Mesodermal cell (in vitro differentiated cells): ENCODE data around the gene DRD4.

Source experiments
- H3K27ac ChIP-seq: 2 replicates; pipeline ENCODE4 v1.7.0; 2013; ENCODE audit warnings: mild to moderate bottlenecking, low read depth, low read length, moderate library complexity; ENCODE audit not compliant: severe bottlenecking
- H3K36me3 ChIP-seq: 2 replicates; pipeline ENCODE4 v1.7.1; 2013; ENCODE audit warnings: mild to moderate bottlenecking, low read length, moderate library complexity; ENCODE audit not compliant: control insufficient read depth, insufficient read depth
- H3K4me1 ChIP-seq: one replicate; pipeline ENCODE4 v1.7.1; 2013; ENCODE audit warnings: mild to moderate bottlenecking, low read length; ENCODE audit not compliant: insufficient read depth, control insufficient read depth, poor library complexity, severe bottlenecking
- H3K4me3 ChIP-seq: 2 replicates; pipeline ENCODE4 v1.7.0; 2013; ENCODE audit warnings: low read length, control low read depth, mild to moderate bottlenecking; ENCODE audit not compliant: insufficient read depth, poor library complexity, severe bottlenecking; ENCODE audit errors: extremely low read depth
- H3K9me3 ChIP-seq: 2 replicates; pipeline ENCODE4 v1.7.1; 2013; ENCODE audit warnings: mild to moderate bottlenecking, low read length, moderate library complexity; ENCODE audit not compliant: control insufficient read depth
- whole genome bisulfite sequencing, 2 experiments: methylation state at CpG; one replicate each; pipeline ENCODE4 v1.1.5; 2013; ENCODE audit warnings: missing lambda C conversion rate in 2 of 2; ENCODE audit not compliant: insufficient coverage in 2 of 2; 5-methylcytosine and 5-hydroxymethylcytosine counted together

The DRD4 gene

DNA sequence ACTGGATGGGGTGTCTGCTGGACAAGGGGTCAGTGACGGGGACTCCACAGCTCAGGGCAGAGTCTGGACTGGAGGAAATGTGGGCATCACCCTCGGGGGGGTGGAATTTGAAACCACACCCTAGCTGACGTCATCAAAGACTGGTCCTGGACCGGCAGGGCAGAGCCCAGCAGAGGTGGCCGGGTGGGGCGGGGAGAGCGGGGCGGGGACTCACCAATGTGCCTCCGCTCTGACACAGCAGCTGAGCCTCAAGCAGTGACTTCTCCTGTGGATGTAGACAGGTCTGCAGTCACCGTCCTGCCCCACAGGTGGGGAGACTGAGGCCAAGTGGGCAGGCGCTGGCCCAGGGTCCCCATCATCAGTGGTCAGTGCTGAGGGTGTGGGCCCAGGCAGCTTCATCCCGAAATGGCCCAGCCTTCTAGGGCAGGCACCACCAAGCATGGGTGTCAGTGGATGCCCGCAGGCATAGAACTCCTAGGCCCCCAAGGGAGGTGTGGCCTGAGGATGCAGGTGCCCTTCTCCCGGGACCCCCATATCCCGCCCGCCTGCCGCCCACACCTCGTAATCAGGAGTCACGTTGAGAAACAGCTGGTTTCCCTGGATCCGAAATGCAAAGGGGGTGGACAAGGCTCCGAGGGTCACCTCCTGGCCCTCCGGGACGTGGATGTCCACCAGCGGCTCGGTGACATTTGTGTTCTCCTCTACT, 12.9 kb upstream of the DRD4 start:
- WGBS, 2 experiments, result 90 to 92% methylated on average over 25 of the region's 25 CpGs
- Histone ChIP-seq H3K4me1 (peaks cover 8% of the 10 kb centered on the region), H3K9me3 (no peaks in the 10 kb centered on the region), H3K27ac (no peak overlapping the region), H3K4me3 (no peak overlapping the region), H3K36me3 (no peaks in the 10 kb centered on the region)

DNA sequence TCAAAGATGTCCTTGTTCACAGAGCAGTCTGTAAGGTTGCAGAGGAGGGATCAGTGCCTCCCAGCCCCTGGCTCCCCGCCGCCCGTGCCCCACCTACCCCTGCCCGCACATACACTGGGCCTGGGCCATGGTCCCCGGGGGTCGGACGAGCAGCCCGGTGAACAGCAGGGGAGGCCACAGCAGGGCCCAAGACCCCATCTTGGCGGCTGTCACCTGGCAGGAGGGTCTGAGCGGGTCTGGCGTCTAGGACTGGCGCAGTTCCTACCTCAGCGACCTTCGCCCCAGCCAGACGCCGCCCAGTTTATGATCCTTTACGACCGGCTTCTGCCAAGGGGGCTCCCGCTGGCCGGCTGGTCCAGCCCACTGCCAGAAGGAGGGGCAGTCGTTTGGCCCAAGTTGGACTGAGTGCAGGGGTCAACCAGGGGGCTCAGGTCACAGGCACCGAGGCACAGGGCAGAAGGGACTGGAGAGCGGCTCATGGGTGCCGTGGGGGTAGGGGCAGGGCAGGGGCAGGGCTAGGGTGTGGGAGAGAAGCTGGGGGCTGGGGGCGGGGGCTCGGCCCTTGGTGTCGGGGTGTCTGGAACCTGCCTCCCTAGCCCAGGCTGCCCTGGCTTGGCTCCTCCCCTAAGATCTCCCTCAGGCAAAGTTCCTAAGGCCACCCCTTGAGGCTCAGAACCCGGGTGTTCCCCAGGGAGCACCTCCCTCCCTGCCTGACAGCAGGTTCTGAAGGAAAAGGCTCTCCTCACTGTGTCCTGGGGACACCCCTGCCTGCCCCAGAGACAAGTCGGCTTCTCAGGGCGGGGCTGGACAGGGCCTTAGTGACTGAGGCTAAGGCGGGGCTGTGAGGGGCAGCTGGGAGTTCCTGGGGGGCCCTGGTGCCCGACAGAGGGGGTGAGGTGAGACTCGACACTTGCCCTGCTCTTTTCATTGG, 12.1 kb upstream of the DRD4 start, which contains the start of gene CDHR5:
TSS of gene CDHR5 (minus strand) at position 251 of the 931 bp plus-strand sequence. CDS start at position 198, 53 bp downstream.
- Histone ChIP-seq H3K27ac (no peak within 1 kb of the TSS), H3K9me3 (no peaks in the 10 kb centered on the region), H3K36me3 (no peaks in the 10 kb centered on the region), H3K4me1 (peaks cover 10% of the 10 kb centered on the region), H3K4me3 (no peak within 1 kb of the TSS)
- WGBS, 2 experiments, result 85 to 96% methylated on average over 23 to 28 of the region's 33 CpGs

DNA sequence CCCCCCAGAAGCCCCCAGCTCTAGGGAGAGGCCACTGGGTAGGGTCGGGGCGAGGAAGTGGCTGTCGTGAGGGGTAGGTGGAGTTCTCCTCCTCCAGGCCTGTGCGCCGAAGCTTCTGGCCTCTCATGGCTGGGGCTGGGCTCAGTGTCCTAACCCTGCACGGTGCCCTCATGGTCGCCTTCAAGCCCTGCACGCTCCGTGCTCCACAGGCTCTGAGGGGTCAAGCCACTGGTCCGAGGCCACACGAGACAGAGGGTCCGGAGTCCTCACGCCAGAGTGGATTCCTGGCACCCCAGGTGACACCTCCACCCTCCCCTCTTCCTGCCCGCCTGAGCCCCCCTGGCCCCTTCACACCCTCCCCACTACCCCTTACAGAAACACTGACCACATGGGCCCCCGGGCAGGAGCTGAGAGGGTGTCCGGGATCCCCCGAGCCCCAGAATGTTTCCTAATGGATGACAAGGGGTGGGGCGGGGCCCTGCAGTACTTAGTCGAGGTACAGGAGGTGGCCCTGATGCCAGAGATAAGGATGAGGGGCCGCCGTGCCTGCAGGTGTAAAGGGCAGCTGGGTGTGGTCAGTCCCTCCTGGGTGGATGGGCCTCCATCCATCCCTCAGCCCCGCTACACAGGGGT, 11.3 kb upstream of the DRD4 start:
- H3K27ac ChIP-seq, result no peak overlapping the region
- H3K4me3 ChIP-seq, result no peak overlapping the region
- H3K9me3 ChIP-seq, result no peaks in the 10 kb centered on the region
- peaks cover 10% of the 10 kb centered on the region for H3K4me1 ChIP-seq
- 85 to 88% methylated on average over 16 to 17 of the region's 22 CpGs for WGBS, 2 experiments
- no peaks in the 10 kb centered on the region for H3K36me3 ChIP-seq

DNA sequence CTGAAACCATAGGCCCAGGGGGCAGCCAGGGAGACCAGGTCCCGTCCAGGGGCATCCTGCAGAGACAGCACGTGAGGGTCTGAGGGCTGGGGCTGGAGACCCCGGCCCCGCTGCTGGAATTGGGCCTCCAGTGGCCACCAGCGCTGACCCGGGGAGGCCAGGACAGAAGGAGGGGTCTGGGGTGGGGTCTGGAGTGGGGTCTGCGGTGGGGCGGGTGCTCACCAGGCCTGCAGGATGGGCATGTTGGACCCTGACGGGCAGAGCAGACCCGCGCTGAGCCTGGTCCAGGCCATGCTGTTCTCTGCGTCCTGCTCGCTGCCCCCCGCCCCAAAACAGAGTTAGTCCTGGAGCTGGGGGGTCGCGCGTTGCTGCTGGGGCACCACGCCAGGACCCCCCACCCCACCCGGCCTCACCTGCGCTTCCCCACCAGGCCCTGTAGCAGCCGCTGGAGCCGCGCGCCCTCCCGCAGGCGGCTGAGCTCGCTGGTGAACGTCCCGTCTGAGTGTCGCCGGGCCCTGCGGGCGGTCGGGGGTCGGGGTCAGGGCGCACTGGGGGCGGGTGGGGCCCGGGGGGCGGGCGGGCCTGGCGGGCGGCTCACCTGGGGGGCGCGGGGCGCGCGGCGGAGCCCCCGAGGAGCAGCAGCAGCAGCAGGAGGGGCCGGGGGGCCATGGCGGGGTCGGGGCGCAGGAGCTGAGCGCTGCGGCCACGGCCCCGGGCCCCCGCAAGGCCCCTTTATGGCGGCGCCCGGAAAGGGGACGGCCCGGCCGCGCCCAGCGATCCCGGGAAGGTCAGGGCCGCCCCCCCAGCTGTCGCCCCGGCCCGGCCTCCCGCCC, 10.4 kb upstream of the DRD4 start, which contains the start of gene SCT:
TSS of gene SCT (minus strand) at position 707 of the 833 bp plus-strand sequence. CDS start at position 669, 38 bp downstream.
- H3K4me3 ChIP-seq, result no peak within 1 kb of the TSS
- H3K27ac ChIP-seq, result no peak within 1 kb of the TSS
- no peaks in the 10 kb centered on the region for H3K9me3 ChIP-seq
- no peaks in the 10 kb centered on the region for H3K36me3 ChIP-seq
- 35 to 37% methylated on average over 25 to 33 of the region's 72 CpGs for WGBS, 2 experiments
- peaks cover 10% of the 10 kb centered on the region for H3K4me1 ChIP-seq

DNA sequence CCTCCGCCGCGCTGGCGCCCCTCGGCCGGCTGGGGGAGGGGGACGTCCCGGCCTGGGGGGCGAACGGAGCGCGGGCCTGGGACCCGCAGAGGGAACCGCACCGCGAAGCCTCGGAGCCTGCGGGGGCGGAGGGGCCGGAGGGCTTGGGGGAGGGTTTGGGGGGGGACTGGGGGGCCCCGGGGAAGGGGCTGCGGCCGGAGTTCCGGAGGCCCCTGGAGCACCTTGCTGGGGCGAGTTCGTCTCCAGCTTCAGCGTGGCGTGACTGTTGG, 9.8 kb upstream of the DRD4 start:
- Histone ChIP-seq H3K9me3 (no peaks in the 10 kb centered on the region), H3K4me3 (no peak overlapping the region), H3K4me1 (peaks cover 10% of the 10 kb centered on the region), H3K27ac (no peak overlapping the region), H3K36me3 (no peaks in the 10 kb centered on the region)
- 66 to 79% methylated on average over 4 of the region's 28 CpGs for WGBS, 2 experiments

DNA sequence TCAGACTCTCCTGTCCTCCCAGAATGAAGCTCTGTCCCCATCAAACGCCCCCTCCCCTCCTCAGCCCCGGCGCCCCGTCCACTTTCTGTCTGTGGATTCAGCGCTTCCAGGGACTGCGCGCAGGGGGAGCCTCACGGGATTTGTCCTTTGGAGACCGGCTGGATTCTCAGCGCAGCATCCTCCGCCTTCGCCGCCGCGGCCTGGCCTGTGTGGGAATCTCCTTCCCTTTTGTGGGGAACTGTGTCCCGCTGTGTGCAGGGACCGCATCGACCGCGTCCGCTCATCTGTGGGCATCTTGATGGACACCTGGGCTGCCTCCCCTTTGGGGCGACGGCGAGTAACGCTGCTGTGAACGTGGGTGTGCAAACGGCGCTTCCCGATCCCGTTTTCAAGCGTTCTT, 9.0 kb upstream of the DRD4 start:
- no peaks in the 10 kb centered on the region for H3K36me3 ChIP-seq
- peaks cover 10% of the 10 kb centered on the region for H3K4me1 ChIP-seq
- no peaks in the 10 kb centered on the region for H3K9me3 ChIP-seq
- H3K4me3 ChIP-seq, result no peak overlapping the region
- WGBS, 2 experiments, result 91 to 96% methylated on average over 24 to 30 of the region's 31 CpGs
- no peak overlapping the region for H3K27ac ChIP-seq

DNA sequence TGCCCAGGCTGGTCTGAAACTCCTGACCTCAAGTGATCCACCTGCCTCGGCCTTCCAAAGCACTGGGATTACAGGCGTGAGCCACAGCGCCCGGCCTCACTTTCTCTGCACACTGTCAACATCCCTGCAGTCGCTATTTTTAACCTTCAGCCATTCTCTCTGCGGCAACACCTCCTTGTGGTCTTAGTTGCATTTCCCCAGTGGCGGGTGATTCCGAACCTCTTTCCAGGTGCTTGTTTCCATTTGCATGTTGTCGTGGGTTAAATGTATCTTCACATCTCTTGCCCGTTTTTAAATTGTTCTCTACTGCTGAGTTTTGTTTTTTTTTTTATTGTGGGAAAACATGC, 7.9 kb upstream of the DRD4 start:
- Histone ChIP-seq H3K36me3 (no peaks in the 10 kb centered on the region), H3K27ac (peak overlapping the region; percentile 59), H3K4me1 (peaks cover 8% of the 10 kb centered on the region), H3K9me3 (no peaks in the 10 kb centered on the region), H3K4me3 (no peak overlapping the region)
- 56 to 66% methylated on average over 6 of the region's 10 CpGs for WGBS, 2 experiments

DNA sequence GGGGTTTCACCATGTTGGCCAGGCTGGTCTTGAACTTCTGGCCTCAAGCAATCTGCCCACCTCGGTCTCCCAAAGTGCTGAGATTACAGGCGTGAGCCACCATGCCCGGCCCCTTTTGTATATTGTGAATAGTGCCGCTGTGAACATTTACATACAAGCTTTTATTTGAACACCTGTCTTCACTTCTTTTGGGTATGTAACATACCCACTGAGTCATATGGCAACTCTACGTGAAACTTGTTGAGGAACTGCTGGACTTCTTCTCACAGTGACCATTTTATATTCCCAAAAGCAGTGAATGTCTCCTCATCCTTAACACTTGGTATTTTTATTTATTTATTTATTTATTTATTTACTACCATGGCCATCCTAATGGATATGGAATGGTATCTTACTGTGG, 6.2 kb upstream of the DRD4 start:
- Histone ChIP-seq H3K4me3 (no peak overlapping the region), H3K9me3 (no peaks in the 10 kb centered on the region), H3K36me3 (no peaks in the 10 kb centered on the region), H3K27ac (no peak overlapping the region), H3K4me1 (peaks cover 8% of the 10 kb centered on the region)
- 81 to 100% methylated on average over 1 to 4 of the region's 5 CpGs for WGBS, 2 experiments

DNA sequence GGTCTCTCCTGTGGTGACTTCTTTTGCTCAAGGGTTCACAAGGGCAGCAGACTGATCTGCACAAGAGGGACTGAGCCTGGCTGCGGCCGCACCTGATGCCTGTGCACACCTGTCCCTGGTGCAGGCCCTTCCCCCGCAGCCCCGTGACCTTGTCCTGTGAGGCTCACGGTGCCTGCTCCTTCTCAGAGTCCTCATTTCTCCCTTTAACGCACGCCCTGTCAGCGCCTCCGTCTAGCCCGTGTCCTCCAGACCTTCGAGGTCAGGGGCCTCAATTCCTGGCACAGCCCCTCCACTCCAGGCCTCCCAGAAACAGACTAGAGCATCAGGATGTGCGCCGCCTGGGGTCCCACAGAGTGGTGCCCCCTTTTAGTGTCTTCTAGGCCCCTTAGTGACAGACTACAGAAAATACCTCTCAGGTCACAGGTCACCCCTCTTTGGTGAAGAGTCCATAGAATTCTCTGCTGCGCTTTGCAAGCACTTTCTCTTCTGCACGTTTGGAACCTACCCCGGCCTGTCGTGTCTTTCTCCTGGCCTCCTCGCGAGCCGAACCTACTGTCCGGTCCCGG, 1.0 kb upstream of the DRD4 start:
- Histone ChIP-seq H3K4me3 (no peak overlapping the region), H3K4me1 (peaks cover 15% of the 10 kb centered on the region), H3K9me3 (no peaks in the 10 kb centered on the region), H3K36me3 (no peaks in the 10 kb centered on the region), H3K27ac (no peak overlapping the region)
- 71 to 72% methylated on average over 22 of the region's 22 CpGs for WGBS, 2 experiments

DNA sequence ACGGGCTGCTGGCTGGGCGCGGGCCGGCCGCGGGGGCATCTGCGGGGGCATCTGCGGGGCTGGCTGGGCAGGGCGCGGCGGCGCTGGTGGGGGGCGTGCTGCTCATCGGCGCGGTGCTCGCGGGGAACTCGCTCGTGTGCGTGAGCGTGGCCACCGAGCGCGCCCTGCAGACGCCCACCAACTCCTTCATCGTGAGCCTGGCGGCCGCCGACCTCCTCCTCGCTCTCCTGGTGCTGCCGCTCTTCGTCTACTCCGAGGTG, 194 bp downstream of the DRD4 start:
- Histone ChIP-seq H3K27ac (no peak overlapping the region), H3K36me3 (no peaks in the 10 kb centered on the region), H3K9me3 (no peaks in the 10 kb centered on the region), H3K4me1 (peaks cover 15% of the 10 kb centered on the region), H3K4me3 (peak overlapping the region; percentile 11)
- 2% methylated on average over 34 of the region's 34 CpGs for WGBS, 2 experiments
